ENCODE results near the gene HERC2.

- no peak for TF ChIP-seq CTCF (IDR thresholded peaks at IDR 0.05)
- no peak for TF ChIP-seq POLR2A (IDR thresholded peaks at IDR 0.05)
- TF ChIP-seq POLR2AphosphoS5 (IDR thresholded peaks at IDR 0.05) = no peak
- no peak for TF ChIP-seq EP300 (IDR thresholded peaks at IDR 0.05)
These were observed 209.0 kb downstream of the HERC2 start for GRCh38 chr15:28112962-28113361.

All from stomach (tissue), 4 donors.